Measurements from ENCODE around the gene MACROD2.
A peak's percentile ranks its signal among the peaks of the same experiment; 100 is the strongest.

Gene MACROD2

GRCh38 chr20:14288341-14289330, 293.3 kb downstream of the MACROD2 start:
- peak; percentile 17 for DNase-seq (ENCODE audit: low read depth)
- no peak for TF ChIP-seq CTCF (conservative IDR thresholded peaks at IDR 0.05; ENCODE audit: low read length)
- H3K4me3 ChIP-seq (ENCODE audit: low read length), result no peak overlapping the region

GRCh38 chr20:14291502-14291901, 296.2 kb downstream of the MACROD2 start:
- no peak for TF ChIP-seq CTCF (conservative IDR thresholded peaks at IDR 0.05; ENCODE audit: low read length)
- DNase-seq (ENCODE audit: low read depth), result no peak
- H3K4me3 ChIP-seq (ENCODE audit: low read length), result no peak overlapping the region

GRCh38 chr20:14295238-14295637, 299.9 kb downstream of the MACROD2 start:
- no peak for TF ChIP-seq CTCF (conservative IDR thresholded peaks at IDR 0.05; ENCODE audit: low read length)
- no peak overlapping the region for H3K4me3 ChIP-seq (ENCODE audit: low read length)
- no peak for DNase-seq (ENCODE audit: low read depth)

- no peak overlapping the region for H3K4me3 ChIP-seq (ENCODE audit: low read length)
- DNase-seq (ENCODE audit: low read depth), result no peak
- no peak for TF ChIP-seq CTCF (conservative IDR thresholded peaks at IDR 0.05; ENCODE audit: low read length)
Measured at GRCh38 chr20:14295770-14296309, 300.5 kb downstream of the MACROD2 start.

- no peak overlapping the region for H3K4me3 ChIP-seq (ENCODE audit: low read length)
- no peak for DNase-seq (ENCODE audit: low read depth)
- no peak for TF ChIP-seq CTCF (conservative IDR thresholded peaks at IDR 0.05; ENCODE audit: low read length)
Measured at GRCh38 chr20:14299831-14300230, 304.5 kb downstream of the MACROD2 start.

- no peak for TF ChIP-seq CTCF (conservative IDR thresholded peaks at IDR 0.05; ENCODE audit: low read length)
Measured at GRCh38 chr20:14303106-14303505, 307.8 kb downstream of the MACROD2 start.

GRCh38 chr20:14303651-14304050, 308.3 kb downstream of the MACROD2 start:
- no peak overlapping the region for H3K4me3 ChIP-seq (ENCODE audit: low read length)
- TF ChIP-seq CTCF (conservative IDR thresholded peaks at IDR 0.05; ENCODE audit: low read length), result no peak
- no peak for DNase-seq (ENCODE audit: low read depth)

More at GRCh38 chr20:14303106-14303505, 307.8 kb downstream of the MACROD2 start:
- H3K4me3 ChIP-seq (ENCODE audit: low read length), result no peak overlapping the region
- no peak for DNase-seq (ENCODE audit: low read depth)
